ENCODE results near the gene PIEZO2. TPM values are rescaled to one million over a fixed set of nuclear protein-coding genes. Genes with fewer than 3 reads are reported as not detected.

The PIEZO2 gene
- total RNA-seq, 2 experiments from 2014 or later, result not detected

- ATAC-seq (ENCODE audit: poor library complexity), result no peak
- no peaks in the 10 kb centered on the region for H3K4me1 Mint-ChIP-seq (ENCODE audit: low read depth)
- H3K27ac Mint-ChIP-seq, result no peak overlapping the region
- Histone ChIP-seq H3K27me3 (ENCODE audit: control insufficient read depth in 1 of 2, insufficient read depth in 2 of 2, low read length in 2 of 2) (peaks cover 0 to 3% of the 10 kb centered on the region in 2 experiments), H3K9me3 (ENCODE audit: control insufficient read depth in 1 of 2, insufficient read depth in 1 of 2, low read length in 2 of 2) (no peaks in the 10 kb centered on the region), H3K4me3 (ENCODE audit: low read length) (no peak overlapping the region), H3K36me3 (ENCODE audit: insufficient read depth, low read length) (no peaks in the 10 kb centered on the region), H3K27ac (ENCODE audit: low read depth in 1 of 2, low read length in 2 of 2) (no peak overlapping the region), H3K4me1 (ENCODE audit: insufficient read depth, low read length) (no peaks in the 10 kb centered on the region)
- ChIA-PET POLR2A (no interaction called here), CTCF (interaction anchor here (1.0 kb wide), 1 partner anchor 253 kb away, joined by 3 read pairs; no protein-coding TSS in a partner anchor)
- H3K27me3 Mint-ChIP-seq, result peaks cover 8% of the 10 kb centered on the region
- DNase-seq, result no peak
- no peaks in the 10 kb centered on the region for H3K36me3 Mint-ChIP-seq (ENCODE audit: low read depth)
- H3K4me3 Mint-ChIP-seq, result no peak overlapping the region
- H3K9me3 Mint-ChIP-seq, result no peaks in the 10 kb centered on the region
- intact Hi-C loops (cut with DNase I, micrococcal nuclease), result no loop called here
- TF ChIP-seq CTCF (IDR thresholded peaks at IDR 0.05), result no peak
These were observed 109.0 kb downstream of the PIEZO2 start for GRCh38 chr18:11040359-11040758.

- H3K27ac ChIP-seq (ENCODE audit: low read depth in 1 of 2, low read length in 2 of 2), result no peak overlapping the region
- no peak overlapping the region for H3K4me3 ChIP-seq (ENCODE audit: low read length)
- H3K9me3 Mint-ChIP-seq, result no peaks in the 10 kb centered on the region
- CTCF ChIA-PET, result no interaction called here
- H3K4me3 Mint-ChIP-seq, result no peak overlapping the region
- H3K4me1 Mint-ChIP-seq (ENCODE audit: low read depth), result no peaks in the 10 kb centered on the region
- DNase-seq, result no peak
- H3K27me3 ChIP-seq (ENCODE audit: control insufficient read depth in 1 of 2, insufficient read depth in 2 of 2, low read length in 2 of 2), result peaks cover 0 to 3% of the 10 kb centered on the region in 2 experiments
- TF ChIP-seq CTCF (IDR thresholded peaks at IDR 0.05), result no peak
- POLR2A ChIA-PET, result no interaction called here
- no peaks in the 10 kb centered on the region for H3K36me3 ChIP-seq (ENCODE audit: insufficient read depth, low read length)
- no peaks in the 10 kb centered on the region for H3K9me3 ChIP-seq (ENCODE audit: control insufficient read depth in 1 of 2, insufficient read depth in 1 of 2, low read length in 2 of 2)
- peaks cover 8% of the 10 kb centered on the region for H3K27me3 Mint-ChIP-seq
- H3K36me3 Mint-ChIP-seq (ENCODE audit: low read depth), result no peaks in the 10 kb centered on the region
- no peak for ATAC-seq (ENCODE audit: poor library complexity)
- no peak overlapping the region for H3K27ac Mint-ChIP-seq
- H3K4me1 ChIP-seq (ENCODE audit: insufficient read depth, low read length), result no peaks in the 10 kb centered on the region
- intact Hi-C loops (cut with DNase I, micrococcal nuclease), result loop anchor here (5.0 to 10.0 kb wide), 2 partner anchors 1063 to 1065 kb away; no protein-coding TSS in a partner anchor
These were observed 111.7 kb downstream of the PIEZO2 start for GRCh38 chr18:11037533-11038240.

GRCh38 chr18:11035814-11036495 is 113.4 kb downstream of the PIEZO2 start:
- CTCF ChIA-PET, result no interaction called here
- H3K4me3 ChIP-seq (ENCODE audit: low read length), result no peak overlapping the region
- Mint-ChIP-seq H3K27me3 (no peaks in the 10 kb centered on the region), H3K36me3 (ENCODE audit: low read depth) (no peaks in the 10 kb centered on the region), H3K9me3 (no peaks in the 10 kb centered on the region), H3K27ac (no peak overlapping the region), H3K4me1 (ENCODE audit: low read depth) (no peaks in the 10 kb centered on the region), H3K4me3 (no peak overlapping the region)
- ATAC-seq (ENCODE audit: poor library complexity) (no peak), DNase-seq (no peak)
- intact Hi-C loops (cut with DNase I, micrococcal nuclease), result loop anchor here (5.0 to 10.0 kb wide), 2 partner anchors 1061 to 1064 kb away; no protein-coding TSS in a partner anchor
- no peak for TF ChIP-seq CTCF (IDR thresholded peaks at IDR 0.05)
- H3K27ac ChIP-seq (ENCODE audit: low read depth in 1 of 2, low read length in 2 of 2), result no peak overlapping the region
- H3K27me3 ChIP-seq (ENCODE audit: control insufficient read depth in 1 of 2, insufficient read depth in 2 of 2, low read length in 2 of 2), result no peaks in the 10 kb centered on the region
- H3K4me1 ChIP-seq (ENCODE audit: insufficient read depth, low read length), result no peaks in the 10 kb centered on the region
- H3K9me3 ChIP-seq (ENCODE audit: control insufficient read depth in 1 of 2, insufficient read depth in 1 of 2, low read length in 2 of 2), result no peaks in the 10 kb centered on the region
- no peaks in the 10 kb centered on the region for H3K36me3 ChIP-seq (ENCODE audit: insufficient read depth, low read length)
- POLR2A ChIA-PET, result no interaction called here

All from CD4-positive, alpha-beta T cell (primary cell).